Kidney glomerular epithelial cell (primary cell): Measurements from ENCODE around the gene CEP128.

Experiments used
- DNase-seq: peaks from one replicate; lab custom pipeline; 2025; lab: John Stamatoyannopoulos, UW

CEP128 gene

DNA sequence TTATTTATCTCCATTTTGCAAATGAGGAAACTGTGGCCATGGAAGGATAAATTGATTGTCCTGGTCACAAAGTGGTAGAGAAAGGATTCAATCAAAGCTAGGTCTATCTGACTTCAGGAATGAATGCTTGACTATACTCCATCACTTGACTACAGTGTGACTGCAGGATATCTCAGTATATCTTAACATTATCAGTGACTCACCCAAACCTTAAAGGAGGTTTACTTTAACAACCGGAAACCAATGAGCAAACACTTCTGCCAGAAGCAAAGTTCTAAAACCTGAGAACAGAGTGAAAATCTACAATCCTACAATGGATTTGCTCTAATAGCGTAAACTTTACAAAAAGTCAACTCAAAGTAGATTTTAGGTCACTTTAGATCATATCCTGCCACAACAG is 277.0 kb downstream of the CEP128 start:
- DNase-seq: no peak

DNA sequence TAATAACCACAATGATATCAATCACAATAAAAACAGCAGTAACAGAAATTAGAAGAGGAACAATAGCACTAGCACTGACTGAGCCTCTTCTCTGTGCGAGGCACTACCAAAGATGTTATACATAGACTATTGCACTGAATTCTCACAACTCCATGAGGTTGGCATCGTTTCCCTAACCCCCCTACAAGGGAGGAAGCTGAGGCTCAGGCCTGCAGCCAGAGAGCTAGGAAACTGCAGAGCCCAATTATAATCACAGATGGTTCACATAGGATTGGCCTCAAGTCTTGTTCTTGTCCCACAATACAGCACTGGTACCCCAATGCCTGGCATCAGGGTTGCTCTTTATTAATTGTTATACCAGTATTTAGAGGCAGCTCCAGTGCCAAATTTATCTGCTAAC is 278.0 kb downstream of the CEP128 start:
- no peak for DNase-seq

DNA sequence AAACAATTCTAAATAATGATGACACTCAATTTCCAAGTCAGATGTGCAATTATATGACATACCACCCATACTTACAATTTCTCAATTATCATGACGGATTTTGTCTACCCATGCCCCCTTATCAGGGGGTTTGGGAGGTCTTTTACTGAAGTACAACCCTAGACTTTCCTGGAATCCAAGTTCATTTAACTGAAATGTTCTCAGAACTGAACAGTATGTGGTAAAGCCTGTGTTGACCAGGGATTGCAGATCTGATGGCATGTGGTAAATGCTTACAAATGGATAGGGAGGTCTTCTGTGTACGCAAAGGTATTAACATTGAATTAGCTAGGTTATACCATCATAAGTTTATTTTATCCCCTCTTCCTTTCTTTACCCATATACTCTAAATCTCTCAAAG is 281.8 kb downstream of the CEP128 start:
- DNase-seq: no peak

DNA sequence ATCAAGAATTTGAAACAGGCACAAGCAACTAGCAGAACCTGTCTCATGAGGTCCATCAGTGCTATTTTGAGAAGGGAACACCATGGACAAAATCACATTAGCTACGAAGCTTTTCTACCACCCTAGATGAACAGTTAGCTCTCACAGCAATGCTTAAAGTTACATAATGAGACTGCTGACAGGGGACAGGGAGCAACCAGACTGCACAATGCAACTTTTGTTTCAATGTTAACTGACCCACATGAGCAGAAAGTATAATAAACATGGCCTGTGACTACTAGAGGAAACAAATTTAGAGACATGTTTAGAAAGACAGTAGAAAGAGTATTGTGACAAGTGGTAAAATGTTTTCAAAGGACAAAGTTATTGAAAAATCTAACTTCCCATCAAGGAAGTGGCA is 282.8 kb downstream of the CEP128 start:
- no peak for DNase-seq

DNA sequence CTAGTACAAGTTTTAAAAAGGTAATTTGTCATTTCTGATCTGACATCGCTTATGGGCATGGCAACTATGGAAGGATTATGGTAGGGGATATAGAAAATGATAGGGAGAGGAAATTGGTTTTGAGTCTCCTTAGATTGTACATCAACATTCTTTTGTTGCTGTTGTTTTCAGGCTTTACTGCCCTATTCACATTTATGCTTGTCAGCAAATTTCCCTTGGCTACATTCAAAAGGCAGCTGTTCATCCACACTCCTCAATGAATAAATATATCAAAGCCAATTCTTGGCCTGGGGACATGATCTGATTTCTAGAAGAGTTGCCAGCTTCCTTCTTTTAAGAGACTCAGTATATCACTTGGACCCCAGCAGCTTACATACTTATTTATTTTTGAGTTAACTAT is 283.4 kb downstream of the CEP128 start:
- DNase-seq: no peak

DNA sequence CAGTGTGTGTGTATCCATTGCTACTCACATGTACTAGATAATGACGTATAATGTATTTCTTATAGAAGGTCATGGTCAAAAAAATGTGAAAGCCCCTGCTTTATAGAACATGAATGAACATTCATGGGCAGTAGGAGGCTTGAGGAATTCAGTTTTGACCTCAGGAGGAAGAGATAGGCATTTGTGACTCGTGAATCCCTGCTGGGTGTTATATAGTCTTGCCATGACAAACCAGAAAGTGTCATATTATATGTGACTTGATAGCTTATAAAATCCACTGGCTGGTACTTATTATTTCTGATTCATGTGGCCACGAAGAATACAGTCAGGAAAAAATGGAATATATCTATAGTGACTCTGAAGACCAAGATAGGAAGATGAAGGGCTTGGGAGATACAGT is 287.6 kb downstream of the CEP128 start:
- DNase-seq: no peak

DNA sequence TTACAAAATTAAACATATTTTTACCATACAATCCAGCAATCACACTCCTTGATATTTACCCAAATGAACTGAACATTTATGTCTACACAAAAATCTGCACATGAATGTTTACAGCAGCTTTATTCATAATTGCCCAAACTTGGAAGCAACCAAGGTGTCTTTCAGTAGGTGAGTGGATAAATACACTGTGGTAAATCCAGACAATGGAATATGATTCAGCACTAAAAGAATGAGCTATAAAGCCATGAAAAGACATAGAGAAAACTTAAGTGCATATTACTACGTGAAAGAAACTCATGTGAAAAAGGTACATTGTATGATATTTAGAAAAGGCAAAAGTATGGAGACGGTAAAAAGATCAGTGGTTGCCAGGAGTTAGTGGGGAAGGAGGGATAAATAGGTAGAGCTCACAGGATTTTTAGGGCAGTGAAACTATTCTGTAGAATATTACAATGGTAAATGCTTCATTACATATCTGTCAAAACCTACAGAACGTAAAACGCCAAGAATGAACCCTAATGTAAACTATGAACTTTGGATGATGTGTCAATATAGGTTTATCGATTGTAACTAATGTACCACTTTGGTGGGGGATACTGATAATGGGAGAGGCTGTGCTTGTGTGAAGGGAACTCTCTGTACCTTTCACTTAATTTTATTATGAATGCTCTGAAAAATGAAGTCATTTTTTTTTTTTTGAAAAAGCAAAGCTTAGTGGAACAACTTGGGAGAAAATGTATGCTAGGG is 295.7 kb downstream of the CEP128 start:
- DNase-seq: no peak

DNA sequence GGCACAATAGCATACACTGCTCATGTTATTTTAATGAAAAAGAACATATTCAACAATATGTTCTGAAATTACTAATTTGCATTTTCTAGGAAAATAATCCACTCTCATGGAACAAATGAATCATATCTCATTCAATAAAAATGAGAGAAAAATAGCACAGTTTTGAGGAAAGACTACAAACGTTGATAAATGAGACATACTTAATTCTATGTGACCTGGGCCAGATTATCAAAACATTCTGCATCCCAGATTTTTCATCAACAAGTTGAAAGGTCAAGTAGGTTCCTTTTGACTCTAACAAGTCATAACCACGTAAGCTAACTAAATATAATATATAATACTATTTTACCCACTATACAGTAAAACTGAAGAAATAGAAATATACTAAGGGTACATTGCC is 296.7 kb downstream of the CEP128 start:
- DNase-seq: no peak

DNA sequence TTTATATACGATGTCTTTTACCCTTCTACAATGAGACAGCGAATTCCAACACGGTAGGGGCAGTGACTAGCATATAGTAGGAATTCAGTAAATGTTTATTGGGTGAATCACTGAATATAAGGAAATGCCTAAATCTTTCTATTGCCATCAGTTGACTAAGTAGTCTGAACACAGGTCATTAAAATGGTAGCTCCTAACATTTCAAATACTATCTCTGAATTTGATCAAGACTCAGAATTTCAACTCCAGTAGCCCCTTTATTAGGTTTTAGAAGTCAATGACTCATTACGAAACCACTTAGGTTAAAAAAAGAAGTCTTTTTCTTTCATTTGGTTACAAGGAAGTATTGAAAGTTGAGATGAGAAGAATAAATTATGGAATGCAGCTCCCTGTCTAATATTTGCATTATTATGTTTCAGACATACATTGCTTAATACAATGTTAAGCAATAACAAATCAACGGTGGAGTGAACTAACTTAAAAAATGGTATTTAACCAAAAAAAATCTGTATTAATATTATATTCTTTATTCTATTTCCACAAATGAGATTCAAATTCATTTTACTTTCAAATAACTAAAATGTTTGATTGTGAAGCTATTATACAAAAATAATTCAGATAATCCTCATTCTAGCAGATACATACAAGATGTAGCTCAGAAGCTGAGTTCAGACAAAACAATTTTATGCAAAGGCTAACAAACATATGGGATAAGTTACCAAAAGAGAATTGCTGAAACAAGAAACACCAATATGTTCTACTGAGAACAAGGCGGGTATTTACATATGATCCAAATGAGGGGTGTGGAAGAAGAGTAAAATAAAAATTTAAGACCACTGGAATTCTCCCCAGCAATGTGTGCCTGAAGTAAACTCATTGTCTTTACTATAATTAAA is 302.7 kb downstream of the CEP128 start:
- no peak for DNase-seq

DNA sequence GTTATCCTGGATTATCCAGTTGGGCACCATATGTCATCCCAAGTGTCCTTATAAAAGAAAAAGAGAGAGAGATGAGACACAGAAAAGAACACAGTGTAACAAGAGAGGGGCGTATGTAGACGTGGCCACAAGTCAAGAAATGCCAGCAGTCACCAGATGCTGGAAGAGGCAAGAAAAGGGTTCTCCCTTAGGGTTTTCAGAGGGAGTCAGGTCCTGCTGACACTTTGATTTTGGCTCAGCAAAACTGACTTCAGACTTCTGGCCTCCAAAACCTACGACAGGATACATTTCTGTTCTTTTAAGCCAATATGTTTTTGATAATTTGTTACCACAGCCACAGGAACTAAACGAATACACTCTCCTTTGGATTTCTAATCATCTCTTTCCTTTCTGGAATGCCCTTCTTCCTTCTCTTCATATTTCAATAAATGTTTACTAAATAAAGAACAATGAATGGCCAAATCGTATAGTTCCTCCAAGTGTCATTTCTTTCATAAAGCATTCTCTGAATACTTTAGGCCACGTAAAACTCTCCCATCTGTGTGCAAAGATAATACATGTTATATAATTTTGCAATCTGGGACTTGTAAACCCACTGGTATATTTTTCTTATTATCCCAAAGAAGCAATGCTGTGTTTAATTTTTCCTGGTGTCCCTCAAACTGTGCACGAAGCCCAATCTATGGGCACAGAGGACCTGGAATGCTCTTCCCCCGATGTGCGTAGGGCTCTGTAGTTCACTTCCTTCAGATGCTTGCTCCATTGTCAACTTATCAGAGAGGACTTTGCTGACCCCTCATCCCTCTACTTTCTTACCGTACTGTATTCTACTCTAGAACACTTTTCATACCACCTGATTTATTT is 303.6 kb downstream of the CEP128 start:
- DNase-seq: no peak

DNA sequence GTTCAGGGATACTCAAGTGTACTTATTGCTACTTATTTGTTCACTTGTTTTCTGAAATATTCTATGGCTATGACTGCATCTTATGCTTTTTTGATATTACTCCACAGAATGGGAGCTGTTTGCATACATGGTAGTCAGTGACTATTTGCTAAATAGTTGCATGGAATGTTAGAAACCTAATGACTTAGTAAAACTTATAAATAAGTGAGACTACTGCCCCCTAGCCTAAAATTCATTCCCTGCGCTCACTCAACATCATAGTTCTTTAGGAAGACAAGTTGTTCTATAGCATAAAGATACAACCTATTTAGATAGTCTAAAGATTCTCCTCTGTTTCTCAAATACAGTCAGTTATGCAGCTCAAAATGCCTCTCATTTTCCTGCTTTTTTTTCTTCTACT is 305.5 kb downstream of the CEP128 start:
- no peak for DNase-seq

DNA sequence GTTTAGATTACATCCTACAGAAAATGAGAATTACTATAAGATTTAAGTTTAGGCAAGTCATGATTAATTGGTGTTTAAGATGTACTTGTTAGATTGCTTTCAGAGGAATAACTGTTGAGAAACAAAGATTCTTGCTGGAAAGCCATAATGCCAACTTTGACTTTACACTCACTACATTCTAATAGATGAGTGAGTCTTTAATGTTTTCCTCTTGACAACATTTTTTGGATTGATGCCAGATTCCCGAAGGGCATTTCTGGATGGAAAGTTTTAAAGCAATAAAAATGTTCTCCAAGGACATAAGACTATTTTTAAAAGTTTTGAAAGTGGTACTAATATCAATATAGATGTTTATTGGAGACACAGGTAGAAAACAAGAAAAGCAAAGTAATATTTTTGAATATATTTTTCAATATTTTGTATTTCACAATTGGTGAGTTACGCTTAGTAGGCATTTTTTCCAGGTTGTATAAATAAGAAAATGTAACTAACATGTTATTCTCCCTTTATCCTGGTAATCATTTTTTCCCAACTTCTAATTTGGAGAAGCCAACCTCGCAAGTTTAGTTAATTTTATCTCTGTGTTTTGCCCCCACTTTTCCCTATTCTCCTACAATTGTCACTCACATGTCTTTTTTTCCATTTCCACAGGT is 307.3 kb downstream of the CEP128 start:
- DNase-seq: no peak

DNA sequence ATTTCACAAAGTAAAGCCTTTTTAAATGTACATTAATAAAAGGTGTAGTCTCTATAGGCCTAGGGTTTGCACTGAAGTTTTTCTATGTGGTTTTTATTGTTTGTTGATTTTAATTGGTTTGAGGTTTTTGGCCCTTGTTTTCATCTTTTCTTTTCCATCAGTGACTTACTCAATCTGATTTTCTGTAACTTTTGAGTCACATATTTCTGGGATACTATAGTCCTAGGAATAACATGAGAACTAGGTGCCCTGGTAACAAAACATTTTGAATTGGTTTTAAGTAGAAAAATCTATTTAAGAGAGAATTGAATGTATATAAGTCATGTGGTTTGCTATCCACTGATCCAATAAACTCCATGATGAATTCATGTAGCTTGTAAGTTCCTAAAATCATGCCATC is 311.9 kb downstream of the CEP128 start:
- no peak for DNase-seq

DNA sequence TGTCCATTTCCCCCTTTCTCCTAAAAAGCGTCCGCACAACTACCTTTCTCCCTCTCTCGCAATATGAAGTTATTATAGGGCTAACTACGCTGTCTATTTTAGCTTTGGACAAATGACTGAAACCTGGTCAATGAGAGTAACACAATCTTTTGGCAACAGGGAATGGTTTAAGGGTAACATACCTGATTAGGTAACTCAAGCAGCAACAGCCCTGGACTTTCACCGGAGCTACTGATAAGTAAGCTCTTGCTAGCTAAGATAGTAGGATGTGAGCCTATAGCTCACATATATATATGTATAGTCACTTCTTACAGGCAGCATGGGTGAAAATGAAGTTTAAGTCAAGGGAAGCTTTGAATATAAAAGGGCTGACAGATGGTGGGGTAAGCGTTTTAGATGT is 313.0 kb downstream of the CEP128 start:
- no peak for DNase-seq

DNA sequence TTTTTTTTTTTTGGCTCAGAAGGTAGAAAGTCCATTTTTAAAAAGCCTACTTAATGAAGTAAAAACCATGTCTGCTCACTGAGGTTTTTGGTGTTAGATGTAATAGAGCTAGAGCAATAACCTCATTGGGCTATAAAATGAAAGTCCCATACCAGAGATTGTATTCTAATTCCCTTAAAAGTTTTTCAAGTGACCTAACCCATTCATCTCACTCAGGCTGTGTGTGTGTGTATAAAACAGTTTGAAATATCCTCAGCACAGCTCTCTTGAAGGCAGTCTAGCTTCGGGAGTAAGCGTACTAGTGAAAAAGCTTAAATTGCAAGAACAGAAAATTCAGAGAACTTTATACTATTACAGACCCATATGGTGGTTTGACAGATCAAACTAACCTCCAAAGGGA is 313.8 kb downstream of the CEP128 start:
- no peak for DNase-seq

DNA sequence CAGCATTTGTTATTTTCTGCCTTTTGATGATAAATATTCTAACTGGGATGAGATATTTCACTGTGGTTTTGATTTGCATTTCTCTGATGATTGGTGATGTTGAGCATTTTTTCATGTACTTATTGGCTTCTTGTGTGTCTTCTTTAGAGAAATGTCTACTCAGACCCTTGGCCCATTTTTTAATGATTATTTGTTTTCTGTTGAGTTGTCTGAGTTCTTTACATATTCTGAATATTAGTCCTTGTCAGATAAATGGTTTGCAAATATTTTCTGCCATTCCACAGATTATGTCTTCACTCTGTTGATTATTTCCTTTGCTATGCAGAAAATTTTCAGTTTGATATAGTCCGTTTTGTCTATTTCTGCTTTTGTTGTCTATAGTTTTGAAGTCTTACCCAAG is 317.0 kb downstream of the CEP128 start:
- no peak for DNase-seq

DNA sequence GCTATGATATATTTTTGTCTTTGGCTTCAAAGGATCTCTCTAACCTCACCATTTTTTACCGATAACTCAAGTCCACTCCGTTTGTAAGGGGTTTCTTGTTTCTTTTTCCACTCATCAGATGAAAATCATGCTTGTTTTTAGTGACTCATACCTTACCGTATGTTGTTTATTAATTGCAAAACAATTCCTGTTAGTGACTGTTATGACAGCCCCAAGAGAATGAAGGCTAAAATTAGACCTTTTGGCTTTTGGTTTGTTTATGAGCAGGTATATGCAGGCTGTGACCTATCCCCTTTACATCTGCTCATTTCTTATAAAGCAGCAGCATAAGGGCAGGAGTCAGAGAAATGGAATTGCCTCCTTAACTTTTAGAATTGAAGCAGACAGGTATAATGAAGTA is 319.8 kb downstream of the CEP128 start:
- no peak for DNase-seq

DNA sequence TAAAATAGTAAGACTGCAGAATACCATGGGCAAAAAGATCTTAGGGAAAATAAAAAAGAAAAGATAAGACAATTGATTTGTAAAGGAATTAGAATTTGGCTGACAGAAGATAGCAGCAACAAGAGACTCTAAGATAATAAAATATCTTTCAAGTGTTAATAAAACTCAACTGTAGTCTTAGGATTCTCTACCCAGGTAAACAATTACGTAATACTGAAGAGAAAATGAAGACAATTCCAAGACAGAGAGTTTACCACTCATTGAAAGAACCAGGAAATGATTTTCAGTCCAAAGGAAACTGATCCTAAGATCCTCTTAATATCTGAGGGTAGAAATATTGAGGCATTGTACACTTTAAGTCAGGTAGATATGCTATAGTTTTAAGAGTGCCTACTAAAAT is 321.1 kb downstream of the CEP128 start:
- DNase-seq: no peak

DNA sequence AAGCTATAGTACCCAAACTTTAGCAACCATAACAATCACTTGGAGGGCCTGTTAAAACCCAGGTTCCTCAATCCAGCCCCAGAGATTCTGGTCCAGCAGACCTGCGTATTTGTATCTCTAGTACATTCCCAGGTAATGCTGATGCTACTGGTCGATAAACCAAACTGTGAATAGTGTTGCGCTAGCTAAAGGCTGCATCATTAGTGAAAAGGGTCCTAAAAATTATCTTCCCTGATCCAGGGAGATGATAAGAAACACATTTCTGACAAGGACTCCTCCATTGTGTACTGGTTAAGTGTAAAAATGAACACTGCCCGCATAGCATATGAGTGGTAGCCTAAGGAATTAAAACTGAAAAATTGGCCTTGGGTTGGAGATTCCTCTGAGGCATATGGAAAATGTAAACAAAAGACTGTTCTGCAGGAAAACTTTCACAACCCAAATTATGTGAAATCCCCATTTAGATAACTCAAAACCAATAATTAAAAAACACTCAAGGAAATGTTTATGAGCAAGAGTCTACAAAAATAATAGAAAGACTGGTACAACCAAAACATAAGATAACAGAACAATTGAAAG is 322.7 kb downstream of the CEP128 start:
- DNase-seq: no peak

DNA sequence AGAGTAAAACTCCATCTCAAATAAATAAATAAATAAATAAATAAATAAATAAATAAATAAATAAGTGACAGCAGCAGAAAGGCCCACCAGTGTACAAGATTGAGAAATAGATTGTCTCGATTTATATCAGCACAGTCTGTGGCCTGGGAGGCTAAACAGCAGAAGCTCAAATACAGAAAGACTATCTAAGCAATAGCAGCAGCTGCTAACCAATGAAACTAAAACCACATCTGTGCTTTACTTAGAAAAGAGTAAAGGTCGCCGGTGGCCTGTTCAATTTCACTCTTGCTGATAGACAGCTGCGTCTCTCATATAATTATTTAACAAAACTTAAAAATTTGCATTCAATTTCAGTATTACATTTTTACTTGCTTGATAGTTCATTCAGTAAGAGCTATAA is 325.7 kb downstream of the CEP128 start:
- DNase-seq: no peak

DNA sequence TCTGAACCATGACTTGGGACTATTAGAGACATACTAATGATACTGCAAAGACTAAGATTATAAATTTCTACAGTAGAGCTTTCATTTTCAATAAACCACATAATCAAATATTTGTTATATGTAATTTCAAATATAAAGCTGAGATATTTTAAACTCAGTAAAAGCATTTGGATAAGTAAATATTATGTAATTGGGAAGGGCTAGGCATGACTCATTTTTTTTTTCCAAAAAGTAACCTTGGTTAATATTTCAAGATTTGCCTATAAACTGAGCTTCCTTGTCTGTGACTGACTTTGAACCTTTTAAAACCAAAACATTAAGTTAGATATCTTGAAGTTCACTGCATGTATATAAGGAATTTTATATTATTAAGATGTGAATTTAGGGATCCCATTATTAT is 332.5 kb downstream of the CEP128 start:
- no peak for DNase-seq

DNA sequence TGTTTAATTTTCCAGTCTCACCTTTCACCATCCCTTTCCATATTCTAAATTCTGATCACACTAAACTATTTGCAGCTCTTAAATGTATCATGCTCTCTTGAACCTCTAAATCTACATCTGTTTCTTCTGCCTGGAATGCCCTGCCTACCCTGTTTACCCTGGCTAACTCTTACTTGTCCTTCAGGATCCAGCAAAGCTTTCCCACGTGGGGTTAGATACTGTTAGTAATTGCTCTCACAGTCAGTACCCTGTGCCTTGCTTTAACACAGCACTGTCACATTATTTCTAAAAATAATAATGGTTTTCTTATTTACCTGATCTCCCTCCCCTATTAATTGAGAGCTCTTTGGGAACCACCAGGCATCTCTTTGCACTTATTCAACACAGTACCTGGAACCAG is 333.0 kb downstream of the CEP128 start:
- no peak for DNase-seq
